Activated T-cell treated with anti-CD3 and anti-CD28 coated beads, Interleukin-2, amount 50 U/mL, for 1 hour (primary cell): ENCODE data around the gene SRR.

Experiments
- DNase-seq: peaks from one replicate; pipeline ENCODE4 v3.0.0-alpha.2; 2020

The SRR gene

GRCh38 chr17:2373179-2373578, 69.4 kb downstream of the SRR start:
- DNase-seq, result no peak
